HEK293 (cell line): ENCODE data around the gene EVL.

Experiments used
- KLF1 ChIP-seq: fragments of 450-650 bp; formaldehyde crosslinking; IDR thresholded peaks from 2 replicates; pipeline ENCODE4 v1.5.1; 2016; ENCODE audit warnings: missing biosample characterization, missing genetic modification characterization
- REPIN1 ChIP-seq: fragments of 450-650 bp; formaldehyde crosslinking; IDR thresholded peaks from 2 replicates; pipeline ENCODE4 v1.5.1; 2017; ENCODE audit warnings: missing biosample characterization, missing genetic modification characterization, low read depth
- SALL2 ChIP-seq: fragments of 450-650 bp; formaldehyde crosslinking; IDR thresholded peaks from 2 replicates; pipeline ENCODE4 v1.5.0; 2017; ENCODE audit warnings: missing biosample characterization, mild to moderate bottlenecking, missing genetic modification characterization, borderline replicate concordance
- ZEB2 ChIP-seq: fragments of 450-650 bp; formaldehyde crosslinking; IDR thresholded peaks from 2 replicates; pipeline ENCODE4 v1.5.1; 2016; ENCODE audit warnings: missing biosample characterization, missing genetic modification characterization
- ZNF114 ChIP-seq: fragments of 450-650 bp; formaldehyde crosslinking; IDR thresholded peaks from 2 replicates; pipeline ENCODE4 v1.5.0; 2017; ENCODE audit warnings: missing biosample characterization, missing genetic modification characterization
- ZNF292 ChIP-seq: fragments of 450-650 bp; formaldehyde crosslinking; IDR thresholded peaks from 2 replicates; pipeline ENCODE4 v1.5.1; 2016; ENCODE audit warnings: low read depth, missing biosample characterization, missing genetic modification characterization, borderline replicate concordance
- ZNF560 ChIP-seq: fragments of 450-650 bp; formaldehyde crosslinking; IDR thresholded peaks from 2 replicates; pipeline ENCODE4 v1.5.1; 2017; ENCODE audit warnings: missing biosample characterization, missing genetic modification characterization, borderline replicate concordance
- ZNF629 ChIP-seq: fragments of 450-650 bp; formaldehyde crosslinking; IDR thresholded peaks from 2 replicates; pipeline ENCODE4 v1.5.1; 2017; ENCODE audit warnings: missing biosample characterization, missing genetic modification characterization
- ZNF747 ChIP-seq: fragments of 450-650 bp; formaldehyde crosslinking; IDR thresholded peaks from 2 replicates; pipeline ENCODE4 v1.5.1; 2016; ENCODE audit warnings: missing biosample characterization, missing genetic modification characterization
- TF ChIP-seq, protein P1 (sequence below): fragments of 450-650 bp; formaldehyde crosslinking; IDR thresholded peaks from 2 replicates; pipeline ENCODE4 v1.5.1; 2016; ENCODE audit warnings: missing biosample characterization, missing genetic modification characterization
- TF ChIP-seq, protein P2 (sequence below): fragments of 450-650 bp; formaldehyde crosslinking; IDR thresholded peaks from 2 replicates; pipeline ENCODE4 v1.5.1; 2016; ENCODE audit warnings: missing biosample characterization, missing genetic modification characterization
- TF ChIP-seq, protein P3 (sequence below): fragments of 450-650 bp; formaldehyde crosslinking; IDR thresholded peaks from 2 replicates; pipeline ENCODE4 v1.5.1; 2016; ENCODE audit warnings: missing biosample characterization, missing genetic modification characterization
- TF ChIP-seq, protein P4 (sequence below): fragments of 450-650 bp; formaldehyde crosslinking; optimal IDR thresholded peaks from 2 replicates; pipeline ENCODE3; 2016; ENCODE audit warnings: missing biosample characterization, mild to moderate bottlenecking, missing genetic modification characterization
- TF ChIP-seq, protein P5 (sequence below): fragments of 450-650 bp; formaldehyde crosslinking; IDR thresholded peaks from 2 replicates; pipeline ENCODE4 v1.5.1; 2016; ENCODE audit warnings: missing biosample characterization, missing genetic modification characterization, borderline replicate concordance

DNA sequence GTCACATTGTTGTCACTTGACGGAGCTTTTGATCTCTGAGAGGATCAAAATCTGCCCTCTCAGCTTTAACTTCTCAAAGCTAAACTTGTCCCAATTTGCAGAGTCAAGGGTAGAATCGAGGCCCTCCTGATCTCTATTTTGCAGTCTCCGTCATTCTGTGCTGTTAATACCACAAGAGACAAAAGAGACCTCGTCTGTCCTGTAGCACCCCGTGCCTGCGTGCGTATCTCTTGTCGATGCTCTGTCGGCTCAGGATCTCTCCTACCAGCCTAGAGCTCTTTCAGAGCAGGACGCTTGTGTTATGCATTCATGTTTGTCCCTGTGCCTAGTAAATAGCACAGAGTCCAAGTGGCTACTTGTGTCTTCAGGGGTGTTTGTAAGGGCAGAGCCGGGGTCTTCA lies 5.1 kb downstream of the EVL start:
- TF ChIP-seq, protein P1, sequence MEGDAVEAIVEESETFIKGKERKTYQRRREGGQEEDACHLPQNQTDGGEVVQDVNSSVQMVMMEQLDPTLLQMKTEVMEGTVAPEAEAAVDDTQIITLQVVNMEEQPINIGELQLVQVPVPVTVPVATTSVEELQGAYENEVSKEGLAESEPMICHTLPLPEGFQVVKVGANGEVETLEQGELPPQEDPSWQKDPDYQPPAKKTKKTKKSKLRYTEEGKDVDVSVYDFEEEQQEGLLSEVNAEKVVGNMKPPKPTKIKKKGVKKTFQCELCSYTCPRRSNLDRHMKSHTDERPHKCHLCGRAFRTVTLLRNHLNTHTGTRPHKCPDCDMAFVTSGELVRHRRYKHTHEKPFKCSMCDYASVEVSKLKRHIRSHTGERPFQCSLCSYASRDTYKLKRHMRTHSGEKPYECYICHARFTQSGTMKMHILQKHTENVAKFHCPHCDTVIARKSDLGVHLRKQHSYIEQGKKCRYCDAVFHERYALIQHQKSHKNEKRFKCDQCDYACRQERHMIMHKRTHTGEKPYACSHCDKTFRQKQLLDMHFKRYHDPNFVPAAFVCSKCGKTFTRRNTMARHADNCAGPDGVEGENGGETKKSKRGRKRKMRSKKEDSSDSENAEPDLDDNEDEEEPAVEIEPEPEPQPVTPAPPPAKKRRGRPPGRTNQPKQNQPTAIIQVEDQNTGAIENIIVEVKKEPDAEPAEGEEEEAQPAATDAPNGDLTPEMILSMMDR (tag by site-specific recombination): no peak
- TF ChIP-seq ZNF114 (tag by site-specific recombination): no peak
- TF ChIP-seq ZNF629 (tag by site-specific recombination): no peak
- TF ChIP-seq, protein P2, sequence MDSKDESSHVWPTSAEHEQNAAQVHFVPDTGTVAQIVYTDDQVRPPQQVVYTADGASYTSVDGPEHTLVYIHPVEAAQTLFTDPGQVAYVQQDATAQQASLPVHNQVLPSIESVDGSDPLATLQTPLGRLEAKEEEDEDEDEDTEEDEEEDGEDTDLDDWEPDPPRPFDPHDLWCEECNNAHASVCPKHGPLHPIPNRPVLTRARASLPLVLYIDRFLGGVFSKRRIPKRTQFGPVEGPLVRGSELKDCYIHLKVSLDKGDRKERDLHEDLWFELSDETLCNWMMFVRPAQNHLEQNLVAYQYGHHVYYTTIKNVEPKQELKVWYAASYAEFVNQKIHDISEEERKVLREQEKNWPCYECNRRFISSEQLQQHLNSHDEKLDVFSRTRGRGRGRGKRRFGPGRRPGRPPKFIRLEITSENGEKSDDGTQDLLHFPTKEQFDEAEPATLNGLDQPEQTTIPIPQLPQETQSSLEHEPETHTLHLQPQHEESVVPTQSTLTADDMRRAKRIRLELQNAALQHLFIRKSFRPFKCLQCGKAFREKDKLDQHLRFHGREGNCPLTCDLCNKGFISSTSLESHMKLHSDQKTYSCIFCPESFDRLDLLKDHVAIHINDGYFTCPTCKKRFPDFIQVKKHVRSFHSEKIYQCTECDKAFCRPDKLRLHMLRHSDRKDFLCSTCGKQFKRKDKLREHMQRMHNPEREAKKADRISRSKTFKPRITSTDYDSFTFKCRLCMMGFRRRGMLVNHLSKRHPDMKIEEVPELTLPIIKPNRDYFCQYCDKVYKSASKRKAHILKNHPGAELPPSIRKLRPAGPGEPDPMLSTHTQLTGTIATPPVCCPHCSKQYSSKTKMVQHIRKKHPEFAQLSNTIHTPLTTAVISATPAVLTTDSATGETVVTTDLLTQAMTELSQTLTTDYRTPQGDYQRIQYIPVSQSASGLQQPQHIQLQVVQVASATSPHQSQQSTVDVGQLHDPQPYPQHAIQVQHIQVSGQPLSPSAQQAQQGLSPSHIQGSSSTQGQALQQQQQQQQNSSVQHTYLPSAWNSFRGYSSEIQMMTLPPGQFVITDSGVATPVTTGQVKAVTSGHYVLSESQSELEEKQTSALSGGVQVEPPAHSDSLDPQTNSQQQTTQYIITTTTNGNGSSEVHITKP (tag by site-specific recombination): no peak
- TF ChIP-seq REPIN1 (tag by site-specific recombination): no peak
- no peak for TF ChIP-seq ZEB2
- no peak for TF ChIP-seq ZNF747 (tag by site-specific recombination)
- TF ChIP-seq, protein P3, sequence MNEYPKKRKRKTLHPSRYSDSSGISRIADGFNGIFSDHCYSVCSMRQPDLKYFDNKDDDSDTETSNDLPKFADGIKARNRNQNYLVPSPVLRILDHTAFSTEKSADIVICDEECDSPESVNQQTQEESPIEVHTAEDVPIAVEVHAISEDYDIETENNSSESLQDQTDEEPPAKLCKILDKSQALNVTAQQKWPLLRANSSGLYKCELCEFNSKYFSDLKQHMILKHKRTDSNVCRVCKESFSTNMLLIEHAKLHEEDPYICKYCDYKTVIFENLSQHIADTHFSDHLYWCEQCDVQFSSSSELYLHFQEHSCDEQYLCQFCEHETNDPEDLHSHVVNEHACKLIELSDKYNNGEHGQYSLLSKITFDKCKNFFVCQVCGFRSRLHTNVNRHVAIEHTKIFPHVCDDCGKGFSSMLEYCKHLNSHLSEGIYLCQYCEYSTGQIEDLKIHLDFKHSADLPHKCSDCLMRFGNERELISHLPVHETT (tag by site-specific recombination): no peak
- TF ChIP-seq, protein P4, sequence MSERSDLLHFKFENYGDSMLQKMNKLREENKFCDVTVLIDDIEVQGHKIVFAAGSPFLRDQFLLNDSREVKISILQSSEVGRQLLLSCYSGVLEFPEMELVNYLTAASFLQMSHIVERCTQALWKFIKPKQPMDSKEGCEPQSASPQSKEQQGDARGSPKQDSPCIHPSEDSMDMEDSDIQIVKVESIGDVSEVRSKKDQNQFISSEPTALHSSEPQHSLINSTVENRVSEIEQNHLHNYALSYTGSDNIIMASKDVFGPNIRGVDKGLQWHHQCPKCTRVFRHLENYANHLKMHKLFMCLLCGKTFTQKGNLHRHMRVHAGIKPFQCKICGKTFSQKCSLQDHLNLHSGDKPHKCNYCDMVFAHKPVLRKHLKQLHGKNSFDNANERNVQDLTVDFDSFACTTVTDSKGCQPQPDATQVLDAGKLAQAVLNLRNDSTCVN (tag by site-specific recombination): no peak
- TF ChIP-seq, protein P5, sequence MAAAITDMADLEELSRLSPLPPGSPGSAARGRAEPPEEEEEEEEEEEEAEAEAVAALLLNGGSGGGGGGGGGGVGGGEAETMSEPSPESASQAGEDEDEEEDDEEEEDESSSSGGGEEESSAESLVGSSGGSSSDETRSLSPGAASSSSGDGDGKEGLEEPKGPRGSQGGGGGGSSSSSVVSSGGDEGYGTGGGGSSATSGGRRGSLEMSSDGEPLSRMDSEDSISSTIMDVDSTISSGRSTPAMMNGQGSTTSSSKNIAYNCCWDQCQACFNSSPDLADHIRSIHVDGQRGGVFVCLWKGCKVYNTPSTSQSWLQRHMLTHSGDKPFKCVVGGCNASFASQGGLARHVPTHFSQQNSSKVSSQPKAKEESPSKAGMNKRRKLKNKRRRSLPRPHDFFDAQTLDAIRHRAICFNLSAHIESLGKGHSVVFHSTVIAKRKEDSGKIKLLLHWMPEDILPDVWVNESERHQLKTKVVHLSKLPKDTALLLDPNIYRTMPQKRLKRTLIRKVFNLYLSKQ (tag by site-specific recombination): no peak
- TF ChIP-seq ZNF292 (tag by site-specific recombination): no peak
- TF ChIP-seq KLF1 (tag by site-specific recombination): no peak
- TF ChIP-seq ZNF560: no peak
- no peak for TF ChIP-seq SALL2 (tag by site-specific recombination)
